BLaER1 treated with 17β-estradiol and CSF1 and Interleukin-3, amounts not matched to agents 10 nM and 100 nM (cell line): ENCODE data around the gene ABCC2.

Source experiments
- H3K27ac ChIP-seq, 11 experiments: shearing (Covaris generic); formaldehyde crosslinking; 2 replicates each; pipeline ENCODE4 v1.8.1; 2022
- H3K27me3 ChIP-seq, 11 experiments: shearing (Covaris generic); formaldehyde crosslinking; 2 replicates each; pipeline ENCODE4 v1.8.1; 2022
- H3K36me3 ChIP-seq, 11 experiments: shearing (Covaris generic); formaldehyde crosslinking; 2 replicates each; pipeline ENCODE4 v1.8.1; 2022
- H3K4me1 ChIP-seq, 10 experiments: shearing (Covaris generic); formaldehyde crosslinking; 2 replicates each; pipeline ENCODE4 v1.8.1; 2022
- H3K4me2 ChIP-seq, 11 experiments: shearing (Covaris generic); formaldehyde crosslinking; 2 replicates each; pipeline ENCODE4 v1.8.1; 2022
- H3K4me3 ChIP-seq, 10 experiments: shearing (Covaris generic); formaldehyde crosslinking; 2 replicates each; pipeline ENCODE4 v1.8.1; 2022
- H3K9ac ChIP-seq, 11 experiments: shearing (Covaris generic); formaldehyde crosslinking; 2 replicates each; pipeline ENCODE4 v1.8.1; 2022
- H3K9me3 ChIP-seq, 11 experiments: shearing (Covaris generic); formaldehyde crosslinking; replicated peaks in 1 of 11; 2 replicates each; pipeline ENCODE4 v1.8.1; 2022
- H4K20me1 ChIP-seq, 11 experiments: shearing (Covaris generic); formaldehyde crosslinking; 2 replicates each; pipeline ENCODE4 v1.8.1; 2022
- Cebpa-rat ChIP-seq, 11 experiments: shearing (Covaris generic); IDR thresholded peaks; 2 replicates each; pipeline ENCODE4 v1.8.1; 2022

ABCC2 gene

GRCh38 chr10:99748823-99749451, 33.5 kb upstream of the ABCC2 start:
- H3K9ac ChIP-seq: no peak overlapping the region
- H3K36me3 ChIP-seq: peaks cover 94 to 100% (median 98%) of the 10 kb centered on the region in 11 experiments
- no peak overlapping the region for H3K4me2 ChIP-seq
- H3K4me1 ChIP-seq: no peaks in the 10 kb centered on the region
- TF ChIP-seq Cebpa-rat (IDR thresholded peaks at IDR 0.05): no peak
- peaks cover 0 to 15% (median 5%) of the 10 kb centered on the region in 11 experiments; a peak in 7 of 22 replicates for H4K20me1 ChIP-seq
- H3K9me3 ChIP-seq: no peaks in the 10 kb centered on the region
- H3K27ac ChIP-seq: no peak overlapping the region
- no peak overlapping the region for H3K4me3 ChIP-seq
- no peaks in the 10 kb centered on the region for H3K27me3 ChIP-seq

DNA sequence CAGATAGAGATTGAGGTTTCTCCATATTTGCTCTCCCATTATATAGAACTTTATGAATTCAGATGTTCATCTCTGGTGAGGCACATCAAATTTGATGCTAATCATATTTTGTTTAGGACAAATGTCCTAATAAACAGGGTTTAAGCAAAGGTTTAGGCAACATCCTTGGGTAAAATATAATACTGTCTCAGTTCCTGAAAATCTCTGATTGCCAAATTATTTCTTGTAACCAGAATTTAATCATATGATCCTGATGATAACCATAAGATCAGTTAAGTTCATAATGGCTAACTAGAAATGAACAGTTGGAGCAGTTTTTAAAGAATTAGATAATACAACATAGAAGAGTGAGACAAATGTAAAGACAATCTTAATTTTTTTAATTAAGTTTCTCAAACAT, 31.8 kb upstream of the ABCC2 start:
- H3K4me1 ChIP-seq: no peaks in the 10 kb centered on the region; a peak in 2 of 20 replicates
- H4K20me1 ChIP-seq: peaks cover 0 to 15% (median 5%) of the 10 kb centered on the region in 11 experiments; a peak in 7 of 22 replicates
- TF ChIP-seq Cebpa-rat (IDR thresholded peaks at IDR 0.05): no peak
- peaks cover 94 to 100% (median 98%) of the 10 kb centered on the region in 11 experiments for H3K36me3 ChIP-seq
- H3K9ac ChIP-seq: no peak overlapping the region
- no peak overlapping the region for H3K4me2 ChIP-seq
- no peaks in the 10 kb centered on the region for H3K27me3 ChIP-seq
- H3K4me3 ChIP-seq: no peak overlapping the region
- no peaks in the 10 kb centered on the region for H3K9me3 ChIP-seq
- no peak overlapping the region for H3K27ac ChIP-seq

DNA sequence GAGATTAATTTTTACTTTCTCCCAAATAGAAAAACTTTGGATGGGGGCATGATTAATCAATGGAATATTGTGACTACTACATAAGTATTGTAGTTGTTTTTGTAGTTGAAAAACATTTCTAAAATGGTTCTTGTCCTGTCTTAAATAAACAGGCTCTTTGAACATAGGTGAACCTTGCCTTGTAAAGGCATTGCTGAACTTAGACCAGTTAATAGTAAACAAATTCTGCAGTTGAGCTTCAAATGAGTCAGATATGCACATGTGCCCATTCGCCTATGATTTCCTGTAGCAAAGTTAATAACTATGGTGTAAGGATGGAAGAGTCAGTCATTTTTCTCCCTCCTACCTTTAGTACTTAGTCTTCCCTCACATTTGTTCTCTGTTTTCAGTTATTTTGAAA, 27.8 kb upstream of the ABCC2 start:
- no peaks in the 10 kb centered on the region for H3K27me3 ChIP-seq
- no peak overlapping the region for H3K4me3 ChIP-seq
- H3K4me1 ChIP-seq: peaks cover 0 to 11% (median 0%) of the 10 kb centered on the region in 10 experiments; a peak in 2 of 20 replicates
- TF ChIP-seq Cebpa-rat (IDR thresholded peaks at IDR 0.05): no peak
- H3K9ac ChIP-seq: no peak overlapping the region
- H3K4me2 ChIP-seq: no peak overlapping the region
- peaks cover 0 to 2% (median 0%) of the 10 kb centered on the region in 11 experiments; a peak in 1 of 22 replicates for H4K20me1 ChIP-seq
- H3K27ac ChIP-seq: no peak overlapping the region
- no peaks in the 10 kb centered on the region for H3K9me3 ChIP-seq
- H3K36me3 ChIP-seq: peaks cover 90 to 100% (median 98%) of the 10 kb centered on the region in 11 experiments

DNA sequence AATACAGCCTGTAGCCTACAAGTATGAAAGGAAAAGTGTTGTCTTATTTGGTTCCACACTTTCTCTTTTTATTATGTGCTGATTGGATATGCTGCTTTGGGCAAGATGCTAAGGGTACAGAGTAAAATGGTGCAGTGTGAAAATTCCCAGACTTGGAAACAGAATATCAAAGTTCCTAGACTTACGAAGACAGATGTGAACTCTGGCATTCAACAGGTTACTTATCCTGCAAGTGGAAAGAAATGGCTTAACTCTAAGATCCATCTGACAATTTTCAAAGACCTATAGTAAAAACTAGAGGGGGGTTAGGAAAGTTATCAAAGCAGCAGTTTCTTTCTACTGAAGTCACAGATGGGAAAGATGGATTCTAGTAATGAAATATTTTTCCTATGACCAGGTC, 26.3 kb upstream of the ABCC2 start:
- no peak overlapping the region for H3K4me2 ChIP-seq
- H3K36me3 ChIP-seq: peaks cover 92 to 100% (median 98%) of the 10 kb centered on the region in 11 experiments
- no peaks in the 10 kb centered on the region for H4K20me1 ChIP-seq
- H3K27ac ChIP-seq: no peak overlapping the region
- H3K27me3 ChIP-seq: no peaks in the 10 kb centered on the region
- peaks cover 0 to 11% (median 5%) of the 10 kb centered on the region in 10 experiments; a peak in 7 of 20 replicates for H3K4me1 ChIP-seq
- peaks cover 0 to 6% (median 0%) of the 10 kb centered on the region in 11 experiments; a peak in 1 of 22 replicates for H3K9me3 ChIP-seq
- TF ChIP-seq Cebpa-rat (IDR thresholded peaks at IDR 0.05): no peak
- H3K9ac ChIP-seq: no peak overlapping the region
- no peak overlapping the region for H3K4me3 ChIP-seq

DNA sequence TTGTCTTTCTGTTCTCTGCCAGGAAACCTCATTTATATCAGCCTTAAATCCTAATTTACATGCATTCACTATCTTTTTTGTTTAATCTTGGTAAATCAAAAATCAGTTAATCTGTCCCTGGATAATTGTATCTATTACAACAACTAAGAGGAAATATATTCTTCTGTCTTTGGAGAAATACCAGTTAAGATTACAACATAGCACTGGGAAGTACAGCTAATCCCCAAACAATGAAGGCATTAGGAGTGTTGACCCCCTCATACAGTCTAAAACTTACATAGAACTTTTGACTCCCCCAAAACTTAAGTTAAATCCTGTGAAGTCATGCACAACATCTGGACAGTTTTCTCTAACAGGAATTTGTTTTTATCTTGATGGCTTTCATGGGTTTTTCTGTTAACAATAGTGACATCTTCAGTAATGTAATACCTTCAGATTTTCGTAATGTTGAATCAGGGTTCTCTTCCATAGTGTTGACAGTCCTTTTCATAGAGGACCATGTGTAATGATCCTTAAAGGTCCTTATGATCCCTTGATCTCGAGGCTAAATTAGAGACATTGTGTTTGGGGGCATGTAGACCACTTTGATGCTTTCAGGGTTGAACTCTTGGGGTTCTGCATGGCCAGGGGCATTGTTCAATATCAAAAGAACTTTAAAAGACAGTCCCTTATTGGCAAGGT, 24.1 kb upstream of the ABCC2 start:
- Histone ChIP-seq H3K9me3 (peaks cover 0 to 19% (median 3%) of the 10 kb centered on the region in 11 experiments; a peak in 4 of 22 replicates), H3K4me1 (peaks cover 0 to 18% (median 6%) of the 10 kb centered on the region in 10 experiments; a peak in 8 of 20 replicates), H4K20me1 (no peaks in the 10 kb centered on the region), H3K36me3 (peaks cover 75 to 100% (median 91%) of the 10 kb centered on the region in 11 experiments), H3K4me2 (no peak overlapping the region), H3K4me3 (no peak overlapping the region), H3K27me3 (no peaks in the 10 kb centered on the region), H3K27ac (no peak overlapping the region), H3K9ac (no peak overlapping the region)
- no peak for TF ChIP-seq Cebpa-rat (IDR thresholded peaks at IDR 0.05)

GRCh38 chr10:99760321-99760720, 22.1 kb upstream of the ABCC2 start:
- TF ChIP-seq Cebpa-rat (IDR thresholded peaks at IDR 0.05): no peak
- no peak overlapping the region for H3K9ac ChIP-seq
- peaks cover 55 to 87% (median 76%) of the 10 kb centered on the region in 11 experiments for H3K36me3 ChIP-seq

GRCh38 chr10:99761365-99761764, 21.1 kb upstream of the ABCC2 start:
- peaks cover 0 to 37% (median 2%) of the 10 kb centered on the region in 10 experiments; a peak in 8 of 20 replicates for H3K4me1 ChIP-seq
- no peak overlapping the region for H3K4me3 ChIP-seq
- H3K27me3 ChIP-seq: no peaks in the 10 kb centered on the region
- no peak for TF ChIP-seq Cebpa-rat (IDR thresholded peaks at IDR 0.05)
- no peak overlapping the region for H3K9ac ChIP-seq
- peaks cover 45 to 77% (median 65%) of the 10 kb centered on the region in 11 experiments for H3K36me3 ChIP-seq
- no peak overlapping the region for H3K27ac ChIP-seq
- H3K4me2 ChIP-seq: 0 out of 22 replicates have a peak overlapping the region, but pooled peaks of 1 of the 11 experiments have one; percentile 37
- no peaks in the 10 kb centered on the region for H4K20me1 ChIP-seq
- peaks cover 0 to 19% (median 6%) of the 10 kb centered on the region in 11 experiments; a peak in 6 of 22 replicates for H3K9me3 ChIP-seq

More at GRCh38 chr10:99760321-99760720, 22.1 kb upstream of the ABCC2 start:
- H3K27ac ChIP-seq: no peak overlapping the region
- H3K4me3 ChIP-seq: no peak overlapping the region
- H3K4me1 ChIP-seq: peaks cover 0 to 31% (median 6%) of the 10 kb centered on the region in 10 experiments; a peak in 8 of 20 replicates
- no peaks in the 10 kb centered on the region for H3K27me3 ChIP-seq
- H3K9me3 ChIP-seq: peaks cover 0 to 19% (median 6%) of the 10 kb centered on the region in 11 experiments; a peak in 6 of 22 replicates
- H4K20me1 ChIP-seq: no peaks in the 10 kb centered on the region
- H3K4me2 ChIP-seq: peak overlapping the region in 2 of 11 experiments; percentile 35 to 37; a peak in 2 of 22 replicates

- Histone ChIP-seq H3K27ac (no peak overlapping the region), H3K4me2 (peak overlapping the region in 2 of 11 experiments; percentile 7 to 61; a peak in 3 of 22 replicates), H3K4me1 (peaks cover 0 to 39% (median 6%) of the 10 kb centered on the region in 10 experiments; a peak in 10 of 20 replicates)
These were observed 16.7 kb upstream of the ABCC2 start for GRCh38 chr10:99765672-99766301.

More at GRCh38 chr10:99765672-99766301, 16.7 kb upstream of the ABCC2 start:
- Histone ChIP-seq H3K27me3 (no peaks in the 10 kb centered on the region), H4K20me1 (no peaks in the 10 kb centered on the region), H3K4me3 (no peak overlapping the region), H3K9ac (no peak overlapping the region), H3K36me3 (peaks cover 1 to 32% (median 21%) of the 10 kb centered on the region in 11 experiments; a peak in 21 of 22 replicates), H3K9me3 (peaks cover 0 to 14% (median 6%) of the 10 kb centered on the region in 11 experiments; a peak in 6 of 22 replicates)
- no peak for TF ChIP-seq Cebpa-rat (IDR thresholded peaks at IDR 0.05)
